Fibroblast of the aortic adventitia (primary cell): ENCODE results near the gene BMP5. TPM values are rescaled to one million over a fixed set of nuclear protein-coding genes. Genes with fewer than 3 reads are reported as not detected.
A peak's percentile ranks its signal among the peaks of the same experiment; 100 is the strongest.

ENCODE experiments used
- DNase-seq: peaks from one replicate; pipeline ENCODE4 v3.0.0-alpha.2; 2010; ENCODE audit warnings: low read depth
- H3K4me3 ChIP-seq: 2 replicates; pipeline ENCODE4 v1.5.1; 2011; ENCODE audit warnings: low read depth, mild to moderate bottlenecking, control low read depth, low read length, moderate library complexity
- total RNA-seq: library from RNA; depleted of rRNA; stranded (reverse); fragments of >200 nt; gene quantifications from 2 replicates; pipeline ENCODE4 v1.2.3, GENCODE V29; 2012; ENCODE audit warnings: low replicate concordance
- TF ChIP-seq, protein P1 (sequence below): IDR thresholded peaks from 2 replicates; pipeline ENCODE4 v1.5.1; 2011; ENCODE audit warnings: mild to moderate bottlenecking, low read length, control low read depth, inconsistent platforms; ENCODE audit not compliant: insufficient read depth

The BMP5 gene
- total RNA-seq, result not detected in 2 replicates

DNA sequence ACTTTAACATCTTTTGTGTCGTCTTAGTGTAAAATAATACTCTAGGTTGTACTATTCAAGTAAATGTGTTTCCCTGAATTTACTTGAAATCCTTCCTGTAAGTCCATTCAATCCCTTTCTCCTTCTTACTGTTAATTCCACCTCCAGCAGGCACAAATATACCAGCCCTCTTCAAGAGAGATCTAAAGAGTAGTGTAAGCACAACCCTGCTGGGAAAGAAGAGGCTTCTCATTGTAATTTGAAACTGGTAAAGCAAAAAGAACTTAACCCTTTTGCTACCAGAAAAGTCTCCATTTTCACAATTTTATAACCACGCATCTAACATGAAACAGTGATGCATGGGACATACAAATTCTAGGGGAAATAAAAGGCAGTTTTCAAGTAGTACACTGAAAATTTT, at the start of gene BMP5:
Gene BMP5, minus strand, starts transcription at position 191 of the 400 bp plus-strand sequence. CDS start 725 bp downstream, outside the sequence.
- DNase-seq, result no peak
- H3K4me3 ChIP-seq, result no peak within 1 kb of the TSS
- TF ChIP-seq, protein P1, sequence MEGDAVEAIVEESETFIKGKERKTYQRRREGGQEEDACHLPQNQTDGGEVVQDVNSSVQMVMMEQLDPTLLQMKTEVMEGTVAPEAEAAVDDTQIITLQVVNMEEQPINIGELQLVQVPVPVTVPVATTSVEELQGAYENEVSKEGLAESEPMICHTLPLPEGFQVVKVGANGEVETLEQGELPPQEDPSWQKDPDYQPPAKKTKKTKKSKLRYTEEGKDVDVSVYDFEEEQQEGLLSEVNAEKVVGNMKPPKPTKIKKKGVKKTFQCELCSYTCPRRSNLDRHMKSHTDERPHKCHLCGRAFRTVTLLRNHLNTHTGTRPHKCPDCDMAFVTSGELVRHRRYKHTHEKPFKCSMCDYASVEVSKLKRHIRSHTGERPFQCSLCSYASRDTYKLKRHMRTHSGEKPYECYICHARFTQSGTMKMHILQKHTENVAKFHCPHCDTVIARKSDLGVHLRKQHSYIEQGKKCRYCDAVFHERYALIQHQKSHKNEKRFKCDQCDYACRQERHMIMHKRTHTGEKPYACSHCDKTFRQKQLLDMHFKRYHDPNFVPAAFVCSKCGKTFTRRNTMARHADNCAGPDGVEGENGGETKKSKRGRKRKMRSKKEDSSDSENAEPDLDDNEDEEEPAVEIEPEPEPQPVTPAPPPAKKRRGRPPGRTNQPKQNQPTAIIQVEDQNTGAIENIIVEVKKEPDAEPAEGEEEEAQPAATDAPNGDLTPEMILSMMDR, result no peak

DNA sequence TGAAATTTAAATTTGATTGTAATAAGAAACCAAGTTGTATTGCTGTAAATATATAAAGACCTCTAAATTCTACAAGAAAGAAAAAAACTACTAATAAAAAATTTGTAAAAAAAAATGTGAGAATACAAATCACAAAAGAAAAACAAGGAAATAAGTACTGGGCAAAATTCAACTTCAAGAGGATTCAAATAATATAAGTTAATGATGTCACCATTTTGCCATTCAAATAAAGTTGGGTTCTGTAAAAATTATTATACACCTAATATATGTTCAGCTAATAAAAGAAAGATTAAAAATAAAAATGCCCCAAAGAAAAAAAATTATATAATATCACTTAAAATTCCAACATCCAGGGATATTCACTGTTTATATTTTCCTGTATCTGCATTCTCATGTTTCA, 47.0 kb upstream of the BMP5 start:
- H3K4me3 ChIP-seq, result no peak overlapping the region
- DNase-seq, result no peak
- TF ChIP-seq, protein P1, result no peak

- no peak for DNase-seq
- TF ChIP-seq, protein P1, result no peak
- H3K4me3 ChIP-seq, result no peak overlapping the region
Measured at GRCh38 chr6:55919716-55920308, 44.4 kb upstream of the BMP5 start.

DNA sequence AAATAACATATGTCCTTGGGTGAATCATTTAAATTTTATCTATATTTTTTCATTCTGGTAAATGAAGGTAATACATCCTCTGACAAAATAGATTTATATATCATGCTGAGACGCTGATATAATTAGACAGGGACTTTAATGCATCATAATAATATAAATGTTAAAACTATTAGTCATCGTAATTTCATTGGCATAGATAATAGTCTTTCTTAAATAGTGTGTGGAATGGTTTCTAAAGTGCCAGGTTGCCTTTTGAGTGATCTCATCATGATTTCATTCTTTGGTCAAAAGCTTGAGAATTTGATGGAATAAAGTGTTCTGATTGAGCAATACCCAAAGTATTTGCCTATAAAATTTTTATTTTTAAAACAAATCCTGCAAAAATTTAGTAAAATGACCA, 43.2 kb upstream of the BMP5 start:
- H3K4me3 ChIP-seq, result no peak overlapping the region
- peak; percentile 72 for DNase-seq
- TF ChIP-seq, protein P1, result no peak

- peak; percentile 40 for DNase-seq
- no peak overlapping the region for H3K4me3 ChIP-seq
- TF ChIP-seq, protein P1, result no peak
Measured at GRCh38 chr6:55917751-55918415, 42.5 kb upstream of the BMP5 start.

GRCh38 chr6:55916188-55916587, 40.8 kb upstream of the BMP5 start:
- DNase-seq, result peak; percentile 32
- no peak overlapping the region for H3K4me3 ChIP-seq
- TF ChIP-seq, protein P1, result no peak
